Prostate gland (tissue), 2 donors: ENCODE results near the gene JARID2. TPM values are rescaled to one million over a fixed set of nuclear protein-coding genes. Genes with fewer than 3 reads are reported as not detected.
"Not testable (repeated sequence)": the region's sequence is repeated elsewhere in the genome, so short reads cannot be mapped to it uniquely, and the experiment has no call there.

Experiments
- DNase-seq: peaks from one replicate; pipeline ENCODE4 v3.0.0-alpha.2; 2019; ENCODE audit warnings: low spot score
- H3K27ac ChIP-seq, 2 donors: fragments of 200-600 bp; sonication (generic); 2 replicates each; pipeline ENCODE4 v1.5.1; 2017 to 2019
- H3K27me3 ChIP-seq: fragments of 200-600 bp; sonication (generic); replicated peaks from 2 replicates; pipeline ENCODE4 v1.5.1; 2019; ENCODE audit not compliant: insufficient read depth
- H3K36me3 ChIP-seq, 2 donors: fragments of 200-600 bp; sonication (generic); 1 replicate in 1 of 2; 2 replicates in 1 of 2; pipeline versions ENCODE4 v1.5.1 to v1.8.1; 2017 to 2019
- H3K4me1 ChIP-seq: fragments of 200-600 bp; sonication (generic); replicated peaks from 2 replicates; pipeline ENCODE4 v1.5.1; 2019
- H3K4me3 ChIP-seq, 2 donors: fragments of 200-600 bp; sonication (generic); 2 replicates each; pipeline ENCODE4 v1.5.1; 2017 to 2019
- H3K9me3 ChIP-seq: fragments of 200-600 bp; sonication (generic); 2 replicates; pipeline ENCODE4 v1.5.1; 2017
- POLR2A ChIP-seq: fragments of 450-650 bp; IDR thresholded peaks from one replicate; pipeline ENCODE4 v1.6.1; 2016; ENCODE audit warnings: antibody characterized with exemption, mild to moderate bottlenecking
- POLR2AphosphoS5 ChIP-seq: sonication (generic); formaldehyde crosslinking; IDR thresholded peaks from one replicate; pipeline ENCODE4 v1.6.1; 2017; ENCODE audit warnings: antibody characterized with exemption
- WGBS: methylation state at CpG from one replicate; pipeline ENCODE4 v1.1.5; 2018; 5-methylcytosine and 5-hydroxymethylcytosine counted together
- intact Hi-C: fragments of 100-400 bp; cut with DNase I; formaldehyde crosslinking; loops from one replicate; pipeline ENCODE4 v1.14.2; 2022
- total RNA-seq, 2 donors: library from RNA; depleted of rRNA; stranded (reverse); fragments of >200 nt; gene quantifications; one replicate each; pipeline ENCODE4 v1.1.0, GENCODE V29; 2016
- TF ChIP-seq, protein P1 (sequence below), 4 experiments: fragments of 200-600 bp in 2 of 4; fragments of 450-650 bp in 2 of 4; sonication (generic) in 2 of 4; IDR thresholded peaks; 1 replicate in 3 of 4; 2 replicates in 1 of 4; pipeline ENCODE4 v1.5.1; 2016 to 2019; ENCODE audit warnings: antibody characterized with exemption in 4 of 4, mild to moderate bottlenecking in 2 of 4, moderate library complexity in 2 of 4

Gene JARID2
- total RNA-seq, 2 donors from 2014 or later = 7.7 to 35.4 TPM

DNA sequence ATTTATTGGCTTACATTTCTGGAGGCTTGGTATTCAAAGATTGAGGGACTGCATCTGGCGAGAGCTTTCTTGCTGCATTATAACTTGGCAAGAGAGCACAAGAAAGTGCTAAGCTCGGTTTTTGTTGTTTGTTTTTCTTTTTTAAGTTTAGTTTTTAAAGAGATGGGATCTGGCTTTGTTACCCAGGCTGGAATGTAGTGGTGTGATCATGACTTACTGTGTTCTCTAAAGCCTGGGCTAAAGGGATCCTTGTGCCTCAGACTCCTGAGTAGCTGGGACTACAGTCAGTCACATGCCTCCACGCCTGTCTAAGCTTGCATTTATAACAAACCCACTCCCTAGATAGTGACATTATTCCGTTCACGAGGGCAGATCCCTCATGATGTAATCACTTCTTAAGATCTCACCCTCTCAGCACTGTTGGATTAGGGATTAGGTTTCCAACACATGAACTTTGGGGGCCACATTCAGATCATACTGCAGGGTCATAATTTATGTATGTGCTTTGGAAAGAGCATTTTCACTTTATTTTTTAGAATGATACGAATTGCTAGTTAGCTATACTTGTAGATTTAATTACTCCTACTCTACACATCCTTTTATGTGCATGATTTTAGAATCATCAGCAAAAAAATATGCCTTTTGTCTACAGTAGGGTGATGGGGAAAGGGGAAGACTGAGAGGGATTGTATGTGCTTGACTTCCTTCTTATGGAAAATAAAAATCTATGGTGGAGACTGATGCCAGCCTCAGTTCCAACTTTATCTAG lies 167.8 kb downstream of the JARID2 start:
- no peak overlapping the region for H3K4me3 ChIP-seq
- DNase-seq = no peak
- H3K9me3 ChIP-seq = no peaks in the 10 kb centered on the region
- H3K27me3 ChIP-seq = no peaks in the 10 kb centered on the region
- TF ChIP-seq POLR2AphosphoS5 = no peak
- no peak for TF ChIP-seq POLR2A
- TF ChIP-seq, protein P1, sequence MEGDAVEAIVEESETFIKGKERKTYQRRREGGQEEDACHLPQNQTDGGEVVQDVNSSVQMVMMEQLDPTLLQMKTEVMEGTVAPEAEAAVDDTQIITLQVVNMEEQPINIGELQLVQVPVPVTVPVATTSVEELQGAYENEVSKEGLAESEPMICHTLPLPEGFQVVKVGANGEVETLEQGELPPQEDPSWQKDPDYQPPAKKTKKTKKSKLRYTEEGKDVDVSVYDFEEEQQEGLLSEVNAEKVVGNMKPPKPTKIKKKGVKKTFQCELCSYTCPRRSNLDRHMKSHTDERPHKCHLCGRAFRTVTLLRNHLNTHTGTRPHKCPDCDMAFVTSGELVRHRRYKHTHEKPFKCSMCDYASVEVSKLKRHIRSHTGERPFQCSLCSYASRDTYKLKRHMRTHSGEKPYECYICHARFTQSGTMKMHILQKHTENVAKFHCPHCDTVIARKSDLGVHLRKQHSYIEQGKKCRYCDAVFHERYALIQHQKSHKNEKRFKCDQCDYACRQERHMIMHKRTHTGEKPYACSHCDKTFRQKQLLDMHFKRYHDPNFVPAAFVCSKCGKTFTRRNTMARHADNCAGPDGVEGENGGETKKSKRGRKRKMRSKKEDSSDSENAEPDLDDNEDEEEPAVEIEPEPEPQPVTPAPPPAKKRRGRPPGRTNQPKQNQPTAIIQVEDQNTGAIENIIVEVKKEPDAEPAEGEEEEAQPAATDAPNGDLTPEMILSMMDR (IDR thresholded peaks at IDR 0.05) = no peak
- peaks cover 6% of the 10 kb centered on the region for H3K4me1 ChIP-seq
- no peak overlapping the region for H3K27ac ChIP-seq
- intact Hi-C loops = no loop called here
- 46% methylated on average over 6 of the region's 6 CpGs for WGBS
- no peaks in the 10 kb centered on the region for H3K36me3 ChIP-seq

DNA sequence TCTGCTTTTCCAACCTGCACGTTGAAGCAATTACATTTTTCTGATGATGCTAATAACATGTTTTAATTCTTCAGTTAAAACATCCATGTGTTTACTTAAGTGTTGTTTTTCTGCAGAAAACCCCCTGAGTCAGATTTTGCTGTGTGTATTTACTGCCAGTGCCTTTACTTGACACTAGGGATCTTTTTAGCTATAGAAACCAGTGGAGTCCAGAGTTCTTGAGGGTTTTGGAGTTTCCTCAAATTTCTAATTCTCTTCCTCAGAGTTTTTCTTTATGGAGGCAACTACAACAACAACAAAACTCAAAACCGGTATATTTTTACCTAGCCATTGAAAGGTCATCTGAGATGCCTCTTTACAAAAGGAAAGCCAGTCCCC lies 168.4 kb downstream of the JARID2 start:
- H3K9me3 ChIP-seq = no peaks in the 10 kb centered on the region
- H3K36me3 ChIP-seq = no peaks in the 10 kb centered on the region
- no peak overlapping the region for H3K27ac ChIP-seq
- H3K4me3 ChIP-seq = no peak overlapping the region
- 57% methylated on average over 2 of the region's 2 CpGs for WGBS
- no peaks in the 10 kb centered on the region for H3K27me3 ChIP-seq
- TF ChIP-seq, protein P1 (IDR thresholded peaks at IDR 0.05) = no peak
- TF ChIP-seq POLR2AphosphoS5 (no peak), POLR2A (no peak)
- DNase-seq = no peak
- intact Hi-C loops = no loop called here
- peaks cover under 1% of the 10 kb centered on the region for H3K4me1 ChIP-seq

DNA sequence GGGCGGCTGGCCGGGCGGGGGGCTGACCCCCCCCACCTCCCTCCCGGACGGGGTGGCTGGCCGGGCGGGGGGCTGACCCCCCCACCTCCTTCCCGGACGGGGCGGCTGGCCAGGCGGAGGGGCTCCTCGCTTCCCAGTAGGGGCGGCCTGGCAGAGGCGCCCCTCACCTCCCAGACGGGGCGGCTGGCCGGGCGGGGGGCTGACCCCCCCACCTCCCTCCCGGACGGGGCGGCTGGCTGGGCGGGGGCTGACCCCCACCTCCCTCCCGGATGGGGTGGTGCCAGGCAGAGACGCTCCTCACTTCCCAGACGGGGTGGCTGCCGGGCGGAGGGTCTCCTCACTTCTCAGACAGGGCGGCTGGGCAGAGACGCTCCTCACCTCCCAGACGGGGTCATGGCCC lies 169.8 kb downstream of the JARID2 start:
- H3K9me3 ChIP-seq, H3K4me1 ChIP-seq, intact Hi-C loops, H3K27me3 ChIP-seq, H3K36me3 ChIP-seq, H3K27ac ChIP-seq, H3K4me3 ChIP-seq, DNase-seq: not testable (repeated sequence)
- 93% methylated on average over 5 of the region's 30 CpGs for WGBS

DNA sequence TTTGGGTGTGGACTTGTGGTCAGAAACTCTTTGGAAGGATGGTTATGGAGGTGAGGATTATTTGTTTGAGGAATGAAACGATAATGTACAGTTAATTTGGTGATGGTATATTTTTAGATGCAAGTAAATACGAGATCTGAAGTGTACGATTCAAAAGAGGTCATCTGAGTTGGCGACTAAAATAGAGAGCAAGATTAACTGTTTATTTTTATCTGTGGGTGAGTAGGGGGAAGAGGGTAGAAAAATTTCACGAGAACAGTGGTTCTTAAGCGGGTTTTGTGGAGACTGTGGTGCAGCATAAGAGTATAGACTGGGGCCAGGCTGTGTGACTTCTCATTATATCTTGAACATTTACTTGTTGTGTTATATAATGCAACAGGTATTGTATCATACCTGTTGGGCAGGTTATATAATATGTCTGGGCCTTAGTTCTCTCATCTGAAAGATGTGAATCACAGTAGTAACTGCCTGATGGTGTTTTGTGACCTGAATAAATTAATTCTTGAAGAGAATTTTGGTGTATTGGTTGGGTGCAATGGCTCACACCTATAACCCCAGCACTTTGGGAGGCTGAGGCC lies 171.2 kb downstream of the JARID2 start:
- 94% methylated on average over 6 of the region's 6 CpGs for WGBS
- intact Hi-C loops = no loop called here

DNA sequence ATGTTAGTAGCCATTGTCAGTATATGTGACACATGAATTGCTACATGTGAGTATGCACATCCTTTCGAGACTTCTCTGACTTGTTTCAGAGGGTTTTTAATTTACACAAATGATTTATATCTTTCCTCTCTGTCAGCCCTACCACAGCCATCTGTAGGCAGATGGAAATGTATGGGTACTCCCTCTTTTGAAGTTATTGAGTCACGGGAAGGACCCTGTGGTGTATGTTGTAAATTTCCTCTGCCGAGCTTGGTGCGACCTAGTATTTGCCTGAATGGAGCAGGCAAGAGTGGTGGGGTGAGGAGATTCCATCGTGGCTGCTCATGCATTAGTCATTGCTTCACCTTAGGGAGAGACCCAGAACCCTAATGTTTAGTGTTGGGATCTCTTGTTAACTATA lies 171.9 kb downstream of the JARID2 start:
- intact Hi-C loops = no loop called here
- DNase-seq = no peak
- no peak for TF ChIP-seq POLR2A
- no peak for TF ChIP-seq POLR2AphosphoS5
- TF ChIP-seq, protein P1 (IDR thresholded peaks at IDR 0.05) = no peak
- WGBS = 85% methylated on average over 5 of the region's 5 CpGs
- no peaks in the 10 kb centered on the region for H3K9me3 ChIP-seq
- no peaks in the 10 kb centered on the region for H3K27me3 ChIP-seq
- no peak overlapping the region for H3K27ac ChIP-seq
- H3K36me3 ChIP-seq = no peaks in the 10 kb centered on the region
- H3K4me1 ChIP-seq = no peaks in the 10 kb centered on the region
- H3K4me3 ChIP-seq = no peak overlapping the region

More for the DNA sequence above, 171.2 kb downstream of the JARID2 start:
- no peaks in the 10 kb centered on the region for H3K9me3 ChIP-seq
- no peaks in the 10 kb centered on the region for H3K4me1 ChIP-seq
- no peak for DNase-seq
- no peak overlapping the region for H3K27ac ChIP-seq
- no peaks in the 10 kb centered on the region for H3K36me3 ChIP-seq
- H3K27me3 ChIP-seq = no peaks in the 10 kb centered on the region
- H3K4me3 ChIP-seq = no peak overlapping the region
- TF ChIP-seq POLR2A (no peak), POLR2AphosphoS5 (no peak)
- TF ChIP-seq, protein P1 (IDR thresholded peaks at IDR 0.05) = no peak
